K562 (cell line): ENCODE measurements around the gene POLN. TPM values are rescaled to one million over a fixed set of nuclear protein-coding genes. Genes with fewer than 3 reads are reported as not detected.

ENCODE experiments used
- ARID2 ChIP-seq: fragments of 450-650 bp; IDR thresholded peaks from 2 replicates; pipeline ENCODE4 v1.6.1; 2017; ENCODE audit warnings: antibody characterized with exemption, mild to moderate bottlenecking
- CBFA2T3 ChIP-seq: fragments of 450-650 bp; IDR thresholded peaks from 2 replicates; pipeline ENCODE4 v1.6.1; 2017
- CBX1 ChIP-seq: sonication (generic); IDR thresholded peaks from 2 replicates; pipeline ENCODE4 v1.6.1; 2016; ENCODE audit warnings: antibody characterized with exemption, low read depth, mild to moderate bottlenecking
- CEBPB ChIP-seq: fragments of 450-650 bp; IDR thresholded peaks from 2 replicates; pipeline ENCODE4 v1.6.1; 2016; ENCODE audit warnings: missing genetic modification characterization, missing compliant biosample characterization
- CREM ChIP-seq: IDR thresholded peaks from 2 replicates; pipeline ENCODE4 v1.6.1; 2014; ENCODE audit warnings: antibody characterized with exemption, low read depth
- EP300 ChIP-seq: IDR thresholded peaks from 2 replicates; pipeline ENCODE4 v1.6.1; 2012; ENCODE audit warnings: low read length, improper control_type of control experiment
- ETV5 ChIP-seq: sonication (generic); formaldehyde crosslinking; IDR thresholded peaks from 2 replicates; pipeline ENCODE4 v1.4.0; 2020; ENCODE audit warnings: low read depth, mild to moderate bottlenecking, missing genetic modification reagents
- HCFC1 ChIP-seq: IDR thresholded peaks from 2 replicates; pipeline ENCODE4 v1.6.1; 2012; ENCODE audit warnings: low read depth, low read length, improper control_type of control experiment
- HDAC2 ChIP-seq: fragments of 450-650 bp; IDR thresholded peaks from 2 replicates; pipeline ENCODE4 v1.6.1; 2016; ENCODE audit warnings: mild to moderate bottlenecking
- ILK ChIP-seq: fragments of 450-650 bp; IDR thresholded peaks from 2 replicates; pipeline ENCODE4 v1.6.1; 2016; ENCODE audit warnings: missing genetic modification characterization, low read depth, mild to moderate bottlenecking, missing compliant biosample characterization, moderate library complexity, borderline replicate concordance
- KAT2B ChIP-seq: IDR thresholded peaks from one replicate; pipeline ENCODE4 v1.6.1; 2012; ENCODE audit warnings: low read depth, mild to moderate bottlenecking, control low read depth, inconsistent platforms, low read length, moderate library complexity
- LCOR ChIP-seq: sonication (generic); formaldehyde crosslinking; IDR thresholded peaks from 2 replicates; pipeline ENCODE4 v1.8.0; 2022; ENCODE audit warnings: mild to moderate bottlenecking, missing genetic modification reagents
- POLR2G ChIP-seq: fragments of 200-400 bp; formaldehyde crosslinking; IDR thresholded peaks from 2 replicates; pipeline ENCODE4 v1.6.1; 2017; ENCODE audit warnings: low read depth, mild to moderate bottlenecking, antibody characterized with exemption, low read length, moderate library complexity
- RFX5 ChIP-seq: IDR thresholded peaks from 2 replicates; pipeline ENCODE4 v1.6.1; 2011; ENCODE audit warnings: low read depth, mild to moderate bottlenecking, improper control_type of control experiment, low read length
- RNF2 ChIP-seq: sonication (generic); IDR thresholded peaks from 2 replicates; pipeline ENCODE4 v1.6.1; 2016
- SETDB1 ChIP-seq: IDR thresholded peaks from one replicate; pipeline ENCODE4 v1.6.1; 2012; ENCODE audit warnings: low read length, control low read depth, inconsistent platforms
- SIN3B ChIP-seq: fragments of 450-650 bp; IDR thresholded peaks from 2 replicates; pipeline ENCODE4 v1.6.1; 2017; ENCODE audit warnings: low read depth, mild to moderate bottlenecking, moderate library complexity
- ZFP36 ChIP-seq: fragments of 150-350 bp; IDR thresholded peaks from 2 replicates; pipeline ENCODE4 v1.6.1; 2018; ENCODE audit warnings: low read length, low read depth; ENCODE audit not compliant: partially characterized antibody
- ZNF696 ChIP-seq: fragments of 250-450 bp; sonication (Bioruptor Pico); conservative IDR thresholded peaks from 2 replicates; pipeline ENCODE4 v1.4.0; 2020; ENCODE audit warnings: mild to moderate bottlenecking, moderate library complexity
- polyA plus RNA-seq, 8 experiments: library from polyadenylated mRNA; depleted of rRNA in 4 of 8; stranded (reverse) in 5 of 8; unstranded in 3 of 8; fragments of >200 nt; fragmentation: Nextera tagmentation in 2 of 8; fragmentation: Illumina TruSeq in 1 of 8; extraction: Ambion mirVana in 2 of 8; extraction: Trizol in 1 of 8; gene quantifications; 2 replicates each; pipeline versions ENCODE4 v1.2.1 to v1.2.3, GENCODE V29; 2011 to 2014; ENCODE audit warnings: inconsistent platforms in 1 of 8, missing spikeins in 1 of 8
- total RNA-seq, 7 experiments: library from RNA; depleted of rRNA in 6 of 7; stranded (reverse); fragments of >200 nt in 6 of 7; fragmentation: Illumina TruSeq in 2 of 7; extraction: Trizol in 2 of 7; gene quantifications; 2 replicates each; pipeline versions ENCODE4 v1.2.1 to v1.2.3, GENCODE V29; 2011 to 2021; ENCODE audit warnings: low replicate concordance in 1 of 7
- TF ChIP-seq, protein P1 (sequence below): fragments of 250-450 bp; sonication (Bioruptor Pico); IDR thresholded peaks from 2 replicates; pipeline ENCODE4 v1.9.0; 2021; ENCODE audit warnings: mild to moderate bottlenecking, inconsistent platforms
- TF ChIP-seq, protein P2 (sequence below): sonication (generic); formaldehyde crosslinking; IDR thresholded peaks from 2 replicates; pipeline ENCODE4 v1.8.0; 2022; ENCODE audit warnings: missing genetic modification reagents, mild to moderate bottlenecking, borderline replicate concordance
- TF ChIP-seq, protein P3 (sequence below), 2 experiments: IDR thresholded peaks; 2 replicates each; pipeline ENCODE4 v1.6.1; 2012; ENCODE audit warnings: improper control_type of control experiment in 2 of 2, low read depth in 2 of 2, low read length in 2 of 2, borderline replicate concordance in 1 of 2
- TF ChIP-seq, protein P4 (sequence below): fragments of 250-450 bp; sonication (Bioruptor Pico); IDR thresholded peaks from 2 replicates; pipeline ENCODE4 v1.5.1; 2021; ENCODE audit warnings: mild to moderate bottlenecking

Gene POLN
- total and polyA plus RNA-seq, 9 of the 15 experiments (the other 6 are each of a cell fraction or from before 2014, with no cell fraction given): 0.08 to 0.91 (median 0.32) TPM

DNA sequence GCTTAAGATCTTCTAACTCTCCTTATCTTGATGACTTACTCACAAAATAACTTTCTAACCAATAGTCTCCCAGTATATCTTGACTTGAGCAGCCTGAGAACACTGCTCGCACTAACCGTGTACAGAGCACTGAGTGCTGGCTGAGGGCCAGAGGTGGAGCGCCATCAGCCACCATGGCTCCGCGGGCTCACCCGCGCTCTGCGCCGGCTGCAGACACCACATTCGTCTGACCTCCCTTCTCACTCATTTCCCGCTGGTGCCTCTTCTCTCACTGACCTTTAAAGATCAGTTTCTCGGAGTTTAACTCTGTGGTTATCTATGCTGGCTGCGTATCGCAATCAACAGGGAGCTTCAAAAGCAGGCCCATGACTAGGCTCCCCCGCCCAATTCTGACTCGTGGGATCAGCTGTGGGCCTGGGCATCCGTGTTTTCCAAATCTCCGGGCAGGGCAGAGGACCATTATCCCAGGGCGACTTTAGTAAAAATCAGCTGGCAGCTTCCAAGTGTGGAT is 78.6 kb downstream of the POLN start (continued):
- TF ChIP-seq, protein P1, sequence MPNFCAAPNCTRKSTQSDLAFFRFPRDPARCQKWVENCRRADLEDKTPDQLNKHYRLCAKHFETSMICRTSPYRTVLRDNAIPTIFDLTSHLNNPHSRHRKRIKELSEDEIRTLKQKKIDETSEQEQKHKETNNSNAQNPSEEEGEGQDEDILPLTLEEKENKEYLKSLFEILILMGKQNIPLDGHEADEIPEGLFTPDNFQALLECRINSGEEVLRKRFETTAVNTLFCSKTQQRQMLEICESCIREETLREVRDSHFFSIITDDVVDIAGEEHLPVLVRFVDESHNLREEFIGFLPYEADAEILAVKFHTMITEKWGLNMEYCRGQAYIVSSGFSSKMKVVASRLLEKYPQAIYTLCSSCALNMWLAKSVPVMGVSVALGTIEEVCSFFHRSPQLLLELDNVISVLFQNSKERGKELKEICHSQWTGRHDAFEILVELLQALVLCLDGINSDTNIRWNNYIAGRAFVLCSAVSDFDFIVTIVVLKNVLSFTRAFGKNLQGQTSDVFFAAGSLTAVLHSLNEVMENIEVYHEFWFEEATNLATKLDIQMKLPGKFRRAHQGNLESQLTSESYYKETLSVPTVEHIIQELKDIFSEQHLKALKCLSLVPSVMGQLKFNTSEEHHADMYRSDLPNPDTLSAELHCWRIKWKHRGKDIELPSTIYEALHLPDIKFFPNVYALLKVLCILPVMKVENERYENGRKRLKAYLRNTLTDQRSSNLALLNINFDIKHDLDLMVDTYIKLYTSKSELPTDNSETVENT (CRISPR knock-in tag): no peak
- TF ChIP-seq LCOR (CRISPR knock-in tag) (0 out of 2 replicates have a peak, but pooled peaks have one; percentile 50), KAT2B (no peak), ZNF696 (no peak), CBX1 (no peak), POLR2G (no peak), ILK (tag) (no peak), CREM (0 out of 2 replicates have a peak, but pooled peaks have one; percentile 24), CEBPB (tag) (no peak), ETV5 (CRISPR knock-in tag) (no peak), RFX5 (no peak), HCFC1 (no peak), ZFP36 (no peak), SETDB1 (no peak), RNF2 (no peak), SIN3B (no peak), CBFA2T3 (peak; percentile 64), HDAC2 (no peak), EP300 (no peak), ARID2 (no peak)
- TF ChIP-seq, protein P2, sequence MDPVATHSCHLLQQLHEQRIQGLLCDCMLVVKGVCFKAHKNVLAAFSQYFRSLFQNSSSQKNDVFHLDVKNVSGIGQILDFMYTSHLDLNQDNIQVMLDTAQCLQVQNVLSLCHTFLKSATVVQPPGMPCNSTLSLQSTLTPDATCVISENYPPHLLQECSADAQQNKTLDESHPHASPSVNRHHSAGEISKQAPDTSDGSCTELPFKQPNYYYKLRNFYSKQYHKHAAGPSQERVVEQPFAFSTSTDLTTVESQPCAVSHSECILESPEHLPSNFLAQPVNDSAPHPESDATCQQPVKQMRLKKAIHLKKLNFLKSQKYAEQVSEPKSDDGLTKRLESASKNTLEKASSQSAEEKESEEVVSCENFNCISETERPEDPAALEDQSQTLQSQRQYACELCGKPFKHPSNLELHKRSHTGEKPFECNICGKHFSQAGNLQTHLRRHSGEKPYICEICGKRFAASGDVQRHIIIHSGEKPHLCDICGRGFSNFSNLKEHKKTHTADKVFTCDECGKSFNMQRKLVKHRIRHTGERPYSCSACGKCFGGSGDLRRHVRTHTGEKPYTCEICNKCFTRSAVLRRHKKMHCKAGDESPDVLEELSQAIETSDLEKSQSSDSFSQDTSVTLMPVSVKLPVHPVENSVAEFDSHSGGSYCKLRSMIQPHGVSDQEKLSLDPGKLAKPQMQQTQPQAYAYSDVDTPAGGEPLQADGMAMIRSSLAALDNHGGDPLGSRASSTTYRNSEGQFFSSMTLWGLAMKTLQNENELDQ (CRISPR knock-in tag): no peak
- TF ChIP-seq, protein P3, sequence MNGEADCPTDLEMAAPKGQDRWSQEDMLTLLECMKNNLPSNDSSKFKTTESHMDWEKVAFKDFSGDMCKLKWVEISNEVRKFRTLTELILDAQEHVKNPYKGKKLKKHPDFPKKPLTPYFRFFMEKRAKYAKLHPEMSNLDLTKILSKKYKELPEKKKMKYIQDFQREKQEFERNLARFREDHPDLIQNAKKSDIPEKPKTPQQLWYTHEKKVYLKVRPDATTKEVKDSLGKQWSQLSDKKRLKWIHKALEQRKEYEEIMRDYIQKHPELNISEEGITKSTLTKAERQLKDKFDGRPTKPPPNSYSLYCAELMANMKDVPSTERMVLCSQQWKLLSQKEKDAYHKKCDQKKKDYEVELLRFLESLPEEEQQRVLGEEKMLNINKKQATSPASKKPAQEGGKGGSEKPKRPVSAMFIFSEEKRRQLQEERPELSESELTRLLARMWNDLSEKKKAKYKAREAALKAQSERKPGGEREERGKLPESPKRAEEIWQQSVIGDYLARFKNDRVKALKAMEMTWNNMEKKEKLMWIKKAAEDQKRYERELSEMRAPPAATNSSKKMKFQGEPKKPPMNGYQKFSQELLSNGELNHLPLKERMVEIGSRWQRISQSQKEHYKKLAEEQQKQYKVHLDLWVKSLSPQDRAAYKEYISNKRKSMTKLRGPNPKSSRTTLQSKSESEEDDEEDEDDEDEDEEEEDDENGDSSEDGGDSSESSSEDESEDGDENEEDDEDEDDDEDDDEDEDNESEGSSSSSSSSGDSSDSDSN (IDR thresholded peaks at IDR 0.05; ENCODE audit: borderline replicate concordance in 1 of 2, low read depth in 2 of 2, low read length in 2 of 2): no peak
- TF ChIP-seq, protein P4, sequence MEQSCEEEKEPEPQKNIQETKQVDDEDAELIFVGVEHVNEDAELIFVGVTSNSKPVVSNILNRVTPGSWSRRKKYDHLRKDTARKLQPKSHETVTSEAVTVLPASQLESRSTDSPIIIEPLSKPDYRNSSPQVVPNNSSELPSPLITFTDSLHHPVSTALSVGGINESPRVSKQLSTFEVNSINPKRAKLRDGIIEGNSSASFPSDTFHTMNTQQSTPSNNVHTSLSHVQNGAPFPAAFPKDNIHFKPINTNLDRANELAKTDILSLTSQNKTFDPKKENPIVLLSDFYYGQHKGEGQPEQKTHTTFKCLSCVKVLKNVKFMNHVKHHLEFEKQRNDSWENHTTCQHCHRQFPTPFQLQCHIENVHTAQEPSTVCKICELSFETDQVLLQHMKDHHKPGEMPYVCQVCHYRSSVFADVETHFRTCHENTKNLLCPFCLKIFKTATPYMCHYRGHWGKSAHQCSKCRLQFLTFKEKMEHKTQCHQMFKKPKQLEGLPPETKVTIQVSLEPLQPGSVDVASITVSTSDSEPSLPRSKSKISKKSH (CRISPR knock-in tag): no peak
